Measurements from ENCODE around the gene TMEM213.

- TF ChIP-seq CTCF (IDR thresholded peaks at IDR 0.05) (no peak), POLR2AphosphoS5 (IDR thresholded peaks at IDR 0.05) (no peak), POLR2A (IDR thresholded peaks at IDR 0.05) (no peak), EP300 (IDR thresholded peaks at IDR 0.05; ENCODE audit: low read depth) (no peak)
Measured at GRCh38 chr7:138842111-138842510, 44.3 kb downstream of the TMEM213 start.

All from transverse colon (tissue), 4 donors.